Bone marrow (tissue), 2 donors: ENCODE results near the gene SDC1.

ENCODE experiments used
- DNase-seq, 2 donors: peaks; one replicate each; lab custom pipeline; 2025; lab: John Stamatoyannopoulos, UW

Gene SDC1

DNA sequence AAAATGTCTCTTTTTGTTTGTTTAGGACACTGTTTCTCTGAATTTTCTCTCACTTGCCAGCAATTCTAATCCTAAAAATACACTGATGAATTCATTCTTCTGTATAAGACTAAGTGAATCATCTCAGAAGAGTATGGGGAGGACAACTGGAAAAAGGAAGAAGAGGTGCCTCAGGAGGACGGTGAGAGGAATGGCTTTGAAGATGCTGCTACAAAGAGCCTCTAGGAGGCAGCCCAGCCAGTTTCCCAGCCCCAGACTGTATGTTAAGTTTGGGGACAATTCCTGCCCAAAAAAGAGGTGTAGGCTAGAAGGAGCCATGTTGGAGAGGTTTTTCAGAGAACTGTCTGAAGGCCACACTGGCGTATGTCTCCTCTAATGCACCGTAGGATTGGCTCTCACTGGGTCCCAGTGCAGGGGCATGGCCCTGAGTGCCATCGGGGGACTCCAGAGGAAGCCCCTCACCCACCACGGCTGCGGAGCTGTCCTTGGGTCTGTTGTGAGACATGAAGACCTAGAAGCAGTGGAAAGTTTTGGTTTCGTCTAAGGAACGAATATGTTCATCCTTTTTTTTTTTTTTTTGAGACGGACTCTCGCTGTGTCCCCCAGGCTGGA, 3.1 kb upstream of the SDC1 start:
- no peak for DNase-seq

DNA sequence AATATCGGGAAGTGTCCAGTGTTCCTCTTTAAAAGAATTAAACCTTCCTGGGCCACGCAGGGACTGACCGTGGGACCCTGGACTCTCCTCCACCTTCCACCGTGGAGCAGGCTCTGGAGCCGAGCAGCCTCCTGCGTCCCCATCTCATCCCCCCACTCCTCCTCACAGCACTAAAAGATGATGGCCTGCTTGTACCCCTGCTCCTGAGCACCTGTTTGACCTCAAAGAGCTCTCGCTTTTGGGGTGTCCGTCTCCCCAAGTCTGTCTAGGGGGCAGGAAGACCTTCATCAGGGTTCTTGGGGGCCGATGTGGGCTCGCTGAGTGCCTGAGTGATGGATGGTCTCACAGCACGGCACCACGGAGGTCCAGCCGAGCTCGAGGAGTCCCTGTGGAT, 1.2 kb upstream of the SDC1 start:
- no peak for DNase-seq

DNA sequence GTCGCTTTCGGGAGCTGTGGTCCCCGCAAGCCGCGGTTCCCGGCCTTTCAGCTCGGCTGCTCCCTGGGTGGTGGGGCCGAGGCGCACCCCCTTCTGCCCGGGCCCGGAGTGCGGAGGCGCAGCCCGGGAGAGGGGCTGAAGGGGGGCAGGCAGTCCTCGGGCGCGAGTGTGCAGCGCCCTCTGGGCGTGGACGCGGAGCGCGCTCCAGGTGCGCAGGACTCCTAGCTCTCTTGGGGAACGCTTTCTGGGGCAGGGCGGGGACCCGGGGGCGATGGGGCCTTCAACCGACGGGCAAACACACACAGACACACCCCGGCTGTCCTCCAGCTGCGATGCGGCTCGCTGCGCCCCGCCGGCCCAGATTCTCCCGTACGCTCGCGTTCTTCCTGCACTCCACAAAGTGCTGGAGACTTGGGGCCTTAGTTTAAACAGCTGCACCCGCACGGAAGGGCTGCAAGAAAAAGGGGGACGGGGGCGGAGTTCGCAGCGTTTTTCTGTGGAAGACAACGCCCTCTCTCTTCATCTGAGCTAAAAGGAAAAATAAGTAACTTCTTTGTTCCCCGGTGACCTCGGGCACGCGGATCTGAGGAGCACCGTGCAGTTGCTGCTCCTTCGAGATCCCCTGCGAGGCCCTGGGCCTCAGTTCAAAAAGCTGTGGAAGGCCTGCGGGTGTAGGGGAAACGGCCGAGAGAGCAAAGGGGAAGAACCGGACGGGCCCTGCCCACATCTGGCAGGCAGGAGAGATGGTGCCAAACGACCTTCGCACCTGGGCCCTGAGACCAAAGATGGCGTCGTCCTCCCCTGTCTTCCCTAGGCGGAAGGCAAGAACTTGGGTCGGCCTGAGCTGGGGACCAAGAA, 593 bp upstream of the SDC1 start:
- DNase-seq: peak in 1 of 2 donors; percentile 31

- no peak for DNase-seq
Measured at GRCh38 chr2:20224164-20224715, 690 bp downstream of the SDC1 start.

DNA sequence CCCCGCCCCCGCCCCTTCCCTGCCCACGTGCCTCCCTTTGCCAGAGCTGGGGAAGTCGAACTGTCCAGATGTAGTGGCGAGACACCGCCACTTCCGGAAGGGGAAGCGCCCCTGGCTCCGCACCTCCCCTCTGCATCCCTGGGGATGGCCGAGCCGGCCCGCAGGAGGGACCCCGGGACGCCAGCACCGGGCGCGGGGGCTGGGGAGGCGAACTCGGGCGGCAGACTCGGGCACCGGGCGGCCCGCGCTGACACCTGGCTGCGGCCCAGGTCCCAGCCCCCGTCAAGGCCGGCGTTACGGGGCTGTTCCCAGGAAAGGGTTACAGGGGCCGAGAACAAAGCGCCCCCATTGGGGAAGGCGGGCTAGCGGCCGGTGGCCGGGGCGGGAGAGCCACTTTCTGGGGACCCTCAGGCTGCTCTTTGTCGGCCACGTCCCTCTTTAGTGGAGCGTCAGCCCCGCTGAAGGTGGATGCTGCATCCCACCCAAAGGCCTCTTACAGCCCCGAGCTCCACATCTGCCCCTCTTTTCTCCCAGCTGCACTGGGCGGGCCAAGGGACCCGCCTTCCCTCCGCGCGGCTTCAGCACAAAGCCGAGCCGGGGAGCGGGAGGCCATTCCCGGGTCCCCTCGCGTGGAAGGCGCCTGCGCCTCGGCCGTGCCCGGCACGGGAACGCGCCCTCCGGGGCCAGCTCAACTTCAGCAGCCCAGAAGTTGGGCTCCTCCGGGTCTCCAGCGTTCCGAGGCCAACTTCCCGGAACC, 1.3 kb downstream of the SDC1 start:
- no peak for DNase-seq

DNA sequence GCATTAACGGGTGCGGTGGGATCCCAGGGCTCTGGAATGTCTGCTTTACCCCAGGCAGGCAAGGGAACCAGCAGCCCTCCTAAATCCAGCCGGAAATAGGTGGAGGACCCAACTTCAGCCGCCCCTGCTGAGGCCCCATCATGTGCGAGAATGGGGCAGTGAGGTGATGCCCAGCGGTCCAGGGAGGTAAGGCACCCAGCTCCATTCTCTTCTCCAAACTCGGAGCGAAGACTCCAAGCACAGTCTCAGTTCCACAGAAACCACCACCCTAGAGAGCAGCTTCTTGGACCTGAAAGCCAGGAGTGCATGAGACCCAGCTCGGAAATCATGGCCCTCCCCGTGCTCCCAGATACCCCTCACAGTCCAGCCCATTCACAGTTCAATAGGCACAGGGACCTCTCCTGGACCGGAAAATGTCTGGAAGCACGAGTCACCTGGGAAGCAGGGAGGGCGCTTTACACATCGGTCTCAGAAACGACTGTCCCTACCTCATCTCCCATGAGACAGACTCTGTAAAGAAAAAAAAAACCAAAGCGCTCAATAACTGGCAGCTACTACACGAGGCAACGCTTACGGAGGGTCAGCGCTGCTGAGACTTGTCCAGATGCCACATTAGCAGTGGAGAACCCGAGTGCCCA, 2.0 kb downstream of the SDC1 start:
- DNase-seq: no peak

DNA sequence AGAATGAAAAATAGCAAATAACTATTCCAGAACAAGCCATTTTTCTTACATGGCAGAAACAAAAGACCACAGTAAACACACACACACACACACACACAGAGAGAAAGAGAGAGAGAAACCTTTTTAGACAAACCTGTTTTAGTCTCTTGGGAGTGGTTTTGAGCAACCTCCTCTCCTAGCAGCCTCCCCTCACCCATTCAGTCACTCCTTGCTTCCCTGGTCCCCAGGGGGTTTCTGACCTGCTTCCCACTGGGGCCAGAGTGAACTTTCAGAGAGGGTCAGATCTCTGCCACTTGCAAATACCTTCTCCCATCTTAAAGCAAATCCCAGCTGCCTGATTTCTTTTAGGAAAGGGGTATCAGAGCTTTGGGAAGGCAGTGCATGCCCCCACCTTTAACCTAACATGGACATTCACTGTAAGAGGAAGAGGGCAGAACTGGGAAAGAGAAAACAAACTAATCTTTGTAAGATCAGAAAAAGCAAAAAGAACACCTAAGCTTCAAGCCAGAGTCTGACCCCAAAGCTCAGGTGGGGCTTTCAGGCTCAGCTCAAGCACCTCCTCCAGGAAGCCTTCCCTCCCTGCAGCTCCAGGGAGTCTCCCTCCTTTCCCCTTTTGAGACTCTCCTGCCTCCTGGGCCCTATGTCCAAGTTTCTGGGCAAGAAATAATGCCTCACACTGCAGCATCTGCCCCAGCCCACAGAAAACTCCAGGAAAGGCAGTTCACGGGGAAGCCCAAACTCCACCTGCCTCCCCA, 2.7 kb downstream of the SDC1 start:
- DNase-seq: no peak

DNA sequence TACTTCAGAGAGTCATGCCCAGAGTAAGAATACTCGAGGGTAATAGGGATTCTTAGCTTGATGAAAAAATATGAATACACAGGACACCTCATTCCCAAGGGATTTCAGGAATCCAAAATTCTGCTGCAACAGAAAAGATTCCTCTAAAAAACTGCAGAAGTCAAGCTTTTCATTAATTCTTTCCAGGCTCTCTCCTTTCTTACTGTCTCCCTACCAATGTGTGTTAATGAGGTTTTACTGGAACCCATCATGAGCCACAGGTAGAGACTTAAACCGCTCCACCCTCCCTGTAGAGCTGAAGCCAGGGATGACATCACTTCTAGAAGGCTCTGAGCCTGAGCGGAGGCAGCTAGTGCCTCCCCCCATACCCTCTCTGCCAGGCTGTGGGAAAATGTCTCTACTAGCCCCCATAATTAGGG, 3.4 kb downstream of the SDC1 start:
- DNase-seq: no peak

- DNase-seq: no peak
Measured at GRCh38 chr2:20220806-20221554, 4.0 kb downstream of the SDC1 start.

- DNase-seq: no peak
Measured at GRCh38 chr2:20219763-20220380, 5.1 kb downstream of the SDC1 start.

GRCh38 chr2:20218331-20219320, 6.3 kb downstream of the SDC1 start:
- no peak for DNase-seq

GRCh38 chr2:20217041-20217970, 7.6 kb downstream of the SDC1 start:
- DNase-seq: no peak

- DNase-seq: no peak
Measured at GRCh38 chr2:20216130-20217025, 8.6 kb downstream of the SDC1 start.

DNA sequence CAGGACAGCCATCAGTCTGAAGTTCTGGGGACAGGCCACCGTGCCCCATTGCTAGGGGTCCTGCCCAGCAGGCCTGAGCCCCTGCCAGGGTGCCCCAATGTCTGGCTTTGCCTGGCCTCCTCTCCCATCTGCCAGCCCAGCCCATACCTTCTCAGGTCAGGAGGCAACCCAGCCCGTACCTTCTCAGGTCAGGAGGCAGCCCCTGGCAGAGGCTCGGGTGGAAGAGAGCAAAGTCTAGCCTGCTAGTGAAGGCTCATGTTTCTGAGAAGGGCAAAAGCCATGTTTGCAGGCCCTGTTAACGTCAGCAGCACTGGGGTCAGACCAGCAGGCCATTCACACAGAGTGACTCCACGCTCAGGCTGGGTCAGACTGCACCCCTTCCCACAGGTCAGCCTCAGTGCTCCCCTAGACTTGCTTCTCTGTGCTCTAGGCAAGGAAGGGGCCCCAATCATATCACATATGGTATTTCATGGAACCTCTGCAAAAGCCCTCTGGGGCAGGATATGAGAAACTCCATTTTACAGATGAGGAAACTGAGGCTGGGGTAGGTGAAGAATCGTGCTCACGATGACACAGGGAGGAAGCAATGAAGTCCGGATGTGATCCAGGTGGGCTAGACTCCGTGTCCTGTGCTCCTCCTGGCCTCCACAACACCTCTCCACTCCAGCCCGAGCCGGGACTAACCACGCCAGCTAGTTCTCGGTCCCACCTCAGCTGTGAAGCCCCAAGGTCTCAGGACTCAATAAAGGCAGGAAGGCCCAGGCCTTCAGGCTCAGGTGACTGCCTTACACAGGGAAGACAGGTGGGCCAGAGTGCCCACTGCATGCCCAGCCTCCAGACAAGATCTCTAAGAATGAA, 9.5 kb downstream of the SDC1 start:
- no peak for DNase-seq

GRCh38 chr2:20214566-20215182, 10.3 kb downstream of the SDC1 start:
- no peak for DNase-seq
